COLO668 (cell line): ENCODE measurements around the gene BASP1.
"Not testable (repeated sequence)": the region's sequence is repeated elsewhere in the genome, so short reads cannot be mapped to it uniquely, and the experiment has no call there.

Experiments
- DNase-seq: peaks from one replicate; lab custom pipeline; 2025; ENCODE audit not compliant: unreplicated experiment; lab: John Stamatoyannopoulos, UW

Gene BASP1

DNA sequence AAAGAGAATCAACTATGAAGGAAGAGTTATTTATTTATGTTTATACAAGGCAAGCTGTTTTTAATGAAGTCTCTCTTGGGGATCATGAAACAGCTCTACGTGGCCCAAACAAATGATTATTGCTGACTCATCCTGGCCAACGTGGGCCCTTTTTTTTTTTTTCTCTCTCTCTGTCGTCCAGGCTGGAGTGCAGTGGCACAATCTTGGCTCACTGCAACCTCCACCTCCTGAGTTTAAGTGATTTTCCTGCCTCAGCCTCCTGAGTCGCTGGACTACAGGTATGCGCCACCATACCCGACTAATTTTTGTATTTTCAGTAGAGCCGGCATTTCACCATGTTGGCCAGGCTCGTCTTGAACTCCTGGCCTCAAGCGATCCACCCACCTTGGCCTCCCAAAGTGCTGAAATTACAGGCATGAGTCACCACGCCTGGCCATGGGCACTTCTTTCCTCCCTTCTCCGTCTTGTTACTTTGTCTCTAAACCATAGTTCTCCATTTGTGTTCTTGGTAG, 98.3 kb downstream of the BASP1 start:
- no peak for DNase-seq

DNA sequence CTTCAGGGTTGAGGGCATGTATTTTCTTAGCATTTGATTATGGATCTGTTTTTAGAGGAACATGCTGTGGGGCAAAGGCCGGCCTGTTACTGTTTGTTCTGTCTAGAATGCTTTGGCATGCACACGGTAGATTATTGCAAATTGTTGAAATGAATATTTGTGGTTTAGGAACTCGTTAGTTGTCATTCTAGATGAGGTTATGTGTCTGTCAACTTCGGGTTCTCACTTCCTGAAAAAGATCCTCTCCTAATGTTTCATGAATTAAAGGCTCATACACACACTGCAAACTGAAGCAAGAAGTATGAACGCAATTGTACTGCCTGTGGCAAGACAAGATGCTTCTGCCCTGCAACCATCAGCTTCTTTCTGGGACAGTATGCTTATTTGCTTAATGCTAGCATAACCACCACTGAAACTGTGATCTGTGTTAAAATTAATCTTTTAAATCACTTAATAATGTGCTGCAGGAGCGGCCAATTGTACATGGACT, 99.6 kb downstream of the BASP1 start:
- no peak for DNase-seq

DNA sequence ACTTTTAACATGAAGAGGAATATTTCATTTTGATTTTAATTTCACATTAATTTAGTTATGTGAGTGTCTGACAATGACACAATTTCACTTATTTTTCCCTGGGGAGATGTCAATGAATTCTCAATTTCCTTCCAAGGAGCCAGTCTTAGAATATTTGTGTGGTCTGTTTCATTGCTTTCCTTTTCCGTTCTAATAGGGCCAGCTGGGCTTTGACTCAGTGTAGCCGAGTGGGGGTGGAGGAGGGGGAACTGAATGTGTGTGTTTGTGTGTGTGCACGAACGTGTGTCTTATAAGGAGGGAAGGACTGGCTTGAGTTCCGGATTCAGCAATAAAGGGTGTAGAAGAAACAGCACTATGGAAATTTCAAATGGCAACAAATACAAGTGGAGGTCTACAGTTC, 100.0 kb downstream of the BASP1 start:
- DNase-seq, result no peak

DNA sequence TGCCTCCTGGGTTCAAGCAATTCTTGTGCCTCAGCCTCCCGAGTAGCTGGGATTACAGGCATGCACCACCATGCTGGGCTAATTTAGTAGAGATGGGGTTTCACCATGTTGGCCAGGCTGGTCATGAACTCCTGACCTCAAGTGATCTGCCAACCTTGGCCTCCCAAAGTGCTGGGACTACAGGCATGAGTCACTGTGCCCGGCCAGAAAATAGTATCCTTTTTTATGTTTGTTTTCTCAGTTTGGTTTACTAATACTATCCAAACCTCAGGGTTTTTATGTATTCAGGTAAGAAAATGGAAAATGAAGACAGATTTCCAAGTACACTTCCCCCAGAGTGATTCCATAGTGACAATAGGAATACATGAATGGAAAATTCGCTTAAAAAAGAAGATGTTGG, 101.7 kb downstream of the BASP1 start:
- not testable (repeated sequence) for DNase-seq

DNA sequence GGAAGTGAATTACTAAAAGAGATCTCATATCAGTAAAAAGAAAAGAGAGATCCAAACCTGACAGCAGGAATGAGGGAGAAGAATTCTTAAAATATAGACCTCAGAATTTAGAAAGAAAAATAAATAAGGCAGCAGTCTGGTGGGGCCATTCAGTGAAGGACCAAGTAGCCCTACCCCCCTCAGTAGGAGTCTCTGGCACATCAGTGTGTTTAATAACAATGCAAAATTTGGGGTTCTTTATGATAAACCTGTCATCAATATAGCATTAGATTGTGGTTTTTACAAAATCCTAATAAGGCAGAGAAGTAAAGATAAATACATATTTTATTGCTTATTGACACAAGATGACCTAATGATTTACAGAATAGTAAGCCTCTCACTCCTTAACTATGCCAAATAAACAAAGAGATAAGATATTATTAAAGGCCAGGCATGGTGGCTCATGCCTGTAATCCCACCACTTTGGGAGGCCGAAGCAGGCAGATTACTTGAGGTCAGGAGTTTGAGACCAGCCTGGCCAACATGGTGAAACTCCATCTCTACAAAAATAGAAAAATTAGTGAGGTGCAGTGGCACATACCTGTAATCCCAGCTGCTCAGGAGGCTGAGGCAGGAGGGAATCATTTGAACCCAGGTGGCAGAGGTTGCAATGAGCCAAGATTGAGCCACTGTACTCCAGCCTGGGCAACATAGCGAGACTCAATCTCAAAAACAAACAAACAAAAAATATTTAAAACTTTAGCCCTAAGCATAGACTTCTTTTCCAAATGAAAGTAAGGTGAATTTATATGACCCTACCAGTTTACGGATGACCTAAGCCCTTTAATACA, 108.6 kb downstream of the BASP1 start:
- DNase-seq, result no peak
